Medulla oblongata (tissue), 1 donor: ENCODE data around the gene HACE1.
"Not testable (repeated sequence)": the region's sequence is repeated elsewhere in the genome, so short reads cannot be mapped to it uniquely, and the experiment has no call there.

ENCODE experiments used
- DNase-seq: peaks from one replicate; pipeline ENCODE4 v3.0.0-alpha.2; 2015; ENCODE audit errors: extremely low spot score

HACE1 gene, protein sequence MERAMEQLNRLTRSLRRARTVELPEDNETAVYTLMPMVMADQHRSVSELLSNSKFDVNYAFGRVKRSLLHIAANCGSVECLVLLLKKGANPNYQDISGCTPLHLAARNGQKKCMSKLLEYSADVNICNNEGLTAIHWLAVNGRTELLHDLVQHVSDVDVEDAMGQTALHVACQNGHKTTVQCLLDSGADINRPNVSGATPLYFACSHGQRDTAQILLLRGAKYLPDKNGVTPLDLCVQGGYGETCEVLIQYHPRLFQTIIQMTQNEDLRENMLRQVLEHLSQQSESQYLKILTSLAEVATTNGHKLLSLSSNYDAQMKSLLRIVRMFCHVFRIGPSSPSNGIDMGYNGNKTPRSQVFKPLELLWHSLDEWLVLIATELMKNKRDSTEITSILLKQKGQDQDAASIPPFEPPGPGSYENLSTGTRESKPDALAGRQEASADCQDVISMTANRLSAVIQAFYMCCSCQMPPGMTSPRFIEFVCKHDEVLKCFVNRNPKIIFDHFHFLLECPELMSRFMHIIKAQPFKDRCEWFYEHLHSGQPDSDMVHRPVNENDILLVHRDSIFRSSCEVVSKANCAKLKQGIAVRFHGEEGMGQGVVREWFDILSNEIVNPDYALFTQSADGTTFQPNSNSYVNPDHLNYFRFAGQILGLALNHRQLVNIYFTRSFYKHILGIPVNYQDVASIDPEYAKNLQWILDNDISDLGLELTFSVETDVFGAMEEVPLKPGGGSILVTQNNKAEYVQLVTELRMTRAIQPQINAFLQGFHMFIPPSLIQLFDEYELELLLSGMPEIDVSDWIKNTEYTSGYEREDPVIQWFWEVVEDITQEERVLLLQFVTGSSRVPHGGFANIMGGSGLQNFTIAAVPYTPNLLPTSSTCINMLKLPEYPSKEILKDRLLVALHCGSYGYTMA

DNA sequence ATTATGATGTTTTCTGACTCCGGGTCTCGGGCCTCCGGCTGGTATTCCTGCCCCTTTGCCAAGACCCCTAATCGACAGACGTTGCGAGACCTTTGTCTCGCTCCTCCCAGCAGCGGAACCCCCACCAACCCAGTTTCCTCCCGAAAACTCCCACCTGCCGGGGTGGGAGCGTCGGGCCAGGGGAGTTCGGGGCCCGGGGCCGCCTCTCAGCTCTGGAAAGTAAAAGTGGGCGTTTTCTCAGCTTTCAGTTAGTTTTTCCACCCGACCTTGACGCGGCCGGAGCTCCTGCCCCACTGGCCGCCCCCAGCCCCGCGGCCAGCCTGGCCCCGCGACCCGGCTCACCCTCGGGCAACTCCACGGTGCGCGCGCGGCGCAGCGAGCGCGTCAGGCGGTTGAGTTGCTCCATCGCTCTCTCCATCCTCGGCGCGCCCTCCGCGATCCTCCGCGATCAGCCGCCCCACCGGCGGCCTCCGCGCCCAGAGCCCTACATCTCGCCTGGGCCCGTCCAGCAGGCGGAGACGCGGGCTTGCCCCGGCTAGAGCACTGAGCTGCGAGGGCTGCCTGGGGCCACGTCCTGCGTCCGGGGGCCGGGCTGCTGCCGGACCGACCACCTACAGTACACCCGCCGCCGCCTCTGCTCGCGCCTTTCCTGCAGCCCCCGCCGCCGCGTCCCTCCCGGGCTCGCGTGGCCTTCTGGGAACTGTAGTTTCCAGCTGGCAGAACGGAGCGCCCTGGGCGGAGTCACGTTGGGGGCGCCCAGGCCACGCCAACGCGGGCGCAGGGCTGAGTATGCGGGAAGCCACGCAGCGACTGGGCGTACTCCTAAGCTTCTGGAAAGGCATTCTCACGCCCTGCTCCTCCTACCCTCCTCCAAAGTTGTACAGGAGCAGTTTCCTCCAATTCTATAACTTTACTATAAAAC is at the start of gene HACE1:
HACE1 (minus strand) TSS at position 695 of the 922 bp plus-strand sequence; CDS start at position 418, 277 bp downstream.
- DNase-seq = peak; percentile 92

DNA sequence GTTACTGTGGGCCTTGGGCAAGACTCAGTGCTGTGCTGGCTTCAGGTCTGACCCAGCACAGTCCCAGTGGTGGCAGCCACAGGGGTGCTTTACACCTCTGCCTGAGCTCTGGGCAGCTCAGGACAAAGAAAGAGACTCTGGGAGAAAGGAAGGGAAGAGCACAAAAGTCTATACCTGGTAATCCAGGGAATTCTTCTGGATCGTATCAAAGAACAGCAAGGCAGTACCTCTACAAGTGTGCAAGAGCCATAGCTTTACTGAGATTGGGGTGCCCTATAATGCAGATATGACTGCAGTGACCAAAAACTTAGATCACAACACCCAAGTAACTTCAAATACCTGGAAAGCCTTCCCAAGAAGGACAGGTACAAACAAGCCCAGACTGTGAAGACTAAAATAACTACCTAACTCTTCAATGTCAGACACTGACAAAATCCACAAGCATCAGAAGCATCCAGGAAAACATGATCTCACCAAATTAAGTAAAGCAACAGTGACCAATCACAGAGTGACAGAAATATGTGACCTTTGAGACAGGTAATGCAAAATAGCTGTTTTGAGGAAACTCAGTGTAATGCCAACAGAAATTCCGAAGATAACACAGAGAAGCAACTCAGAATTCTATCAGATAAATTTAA is 49.3 kb upstream of the HACE1 start:
- DNase-seq = no peak

DNA sequence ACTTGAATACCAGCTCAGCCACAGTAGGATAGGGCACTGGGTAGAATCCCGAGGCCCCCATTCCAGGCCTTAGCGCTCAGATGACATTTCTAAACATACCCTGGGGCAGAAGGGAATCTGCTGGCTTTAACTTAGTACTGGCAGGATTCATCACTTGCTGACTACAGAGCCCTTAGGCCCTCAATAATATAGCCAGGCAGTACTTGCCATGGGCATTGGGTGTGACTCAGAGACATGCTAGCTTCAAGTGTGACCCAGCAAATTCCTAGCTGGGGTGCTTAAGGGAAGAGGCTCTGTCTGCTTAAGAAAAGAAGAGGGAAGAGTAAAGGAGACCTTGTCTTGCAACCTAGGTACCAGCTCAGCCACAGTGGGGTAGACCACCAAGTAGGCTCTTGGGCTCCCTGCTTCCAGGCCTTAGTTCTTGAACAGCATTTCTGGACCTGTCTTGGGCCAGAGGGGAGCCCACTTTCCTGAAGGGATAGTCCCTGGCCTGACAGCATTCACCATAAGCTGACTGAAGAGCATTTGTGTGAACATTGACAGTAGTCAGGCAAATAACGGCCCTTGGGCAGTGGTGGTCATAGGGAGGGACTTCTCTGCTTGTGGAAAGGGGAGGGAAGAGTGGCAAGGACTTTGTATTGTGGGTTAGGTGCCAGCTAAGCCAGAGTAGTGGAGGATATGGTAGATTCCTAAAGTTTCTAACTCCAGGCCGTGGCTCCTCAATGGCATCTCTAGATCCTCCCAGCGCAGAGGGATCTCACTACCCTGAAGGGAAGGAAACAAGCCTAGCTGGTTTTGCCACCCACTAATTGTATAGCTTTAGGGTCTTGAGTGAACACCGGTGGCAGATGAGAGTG is 48.5 kb upstream of the HACE1 start:
- no peak for DNase-seq

DNA sequence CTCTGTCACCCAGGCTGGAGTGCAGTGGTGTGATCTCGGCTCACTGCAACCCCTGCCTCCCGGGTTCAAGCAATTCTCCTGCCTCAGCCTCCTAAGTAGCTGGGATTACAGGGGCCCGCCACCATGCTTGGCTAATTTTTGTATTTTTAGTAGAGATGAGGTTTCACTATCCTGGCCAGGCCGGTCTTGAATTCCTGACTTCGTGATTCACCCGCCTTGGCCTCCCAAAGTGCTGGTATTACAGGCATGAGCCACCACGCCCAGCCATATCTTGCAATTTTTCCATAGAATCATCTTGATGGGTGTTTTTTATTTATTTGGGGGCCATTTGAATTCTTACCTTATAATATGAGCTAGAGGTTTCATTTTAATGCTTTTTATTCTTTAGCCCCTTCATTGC is 39.2 kb upstream of the HACE1 start:
- not testable (repeated sequence) for DNase-seq

DNA sequence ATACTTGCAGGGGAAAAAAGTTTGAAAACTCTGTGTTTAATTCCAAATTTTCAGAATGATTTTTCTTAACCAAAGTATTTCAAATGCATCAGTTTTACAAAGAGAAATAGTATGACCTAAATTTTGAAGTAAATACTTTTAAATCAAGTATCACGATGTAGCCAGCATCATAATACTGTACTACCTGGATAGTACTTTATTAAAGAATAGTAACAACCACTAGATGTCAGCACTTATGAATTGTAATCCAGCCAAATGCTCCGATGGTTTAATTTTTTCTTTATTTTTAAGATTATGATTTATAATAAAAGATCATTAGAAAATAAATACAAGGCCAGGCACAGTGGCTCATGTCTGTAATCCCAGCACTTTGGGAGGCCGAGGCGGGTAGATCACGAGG is 37.2 kb upstream of the HACE1 start:
- no peak for DNase-seq

DNA sequence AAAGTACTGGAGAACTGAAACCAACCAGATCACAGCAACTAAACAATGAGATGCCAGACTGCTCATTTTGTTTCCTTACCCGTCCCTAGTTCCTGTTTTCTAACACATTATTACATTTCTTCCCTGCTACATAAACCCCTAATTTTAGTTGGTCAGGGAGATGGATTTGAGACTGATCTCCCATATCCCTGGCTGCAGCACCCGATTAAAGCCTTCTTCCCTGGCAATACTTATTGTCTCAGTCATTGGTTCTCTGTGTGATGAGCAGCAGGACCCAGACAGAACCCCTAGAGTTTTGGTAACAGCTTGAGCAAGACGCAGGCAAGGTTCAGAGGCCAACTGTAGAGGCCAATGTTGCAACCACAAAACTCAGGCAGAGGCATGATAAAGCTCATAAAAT is 28.3 kb upstream of the HACE1 start:
- no peak for DNase-seq

DNA sequence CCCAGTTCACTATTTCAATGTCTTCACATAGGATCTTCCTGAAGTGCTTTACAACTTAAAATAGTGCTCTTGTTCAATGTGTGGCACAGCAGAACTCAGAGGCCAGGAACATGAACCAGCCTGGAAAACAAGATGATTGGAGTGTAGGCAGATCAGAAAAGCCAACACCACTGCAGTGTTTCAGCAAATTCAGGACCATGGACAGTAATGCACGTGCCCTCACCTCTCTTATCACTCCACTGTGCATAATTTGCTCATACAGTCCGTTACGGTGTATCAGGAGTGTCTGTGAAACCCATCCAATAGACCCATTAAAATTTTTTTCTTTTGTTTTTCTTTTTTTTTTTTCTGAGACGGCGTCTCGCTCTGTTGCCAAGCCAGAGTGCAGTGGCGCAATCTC is 27.6 kb upstream of the HACE1 start:
- DNase-seq = no peak

DNA sequence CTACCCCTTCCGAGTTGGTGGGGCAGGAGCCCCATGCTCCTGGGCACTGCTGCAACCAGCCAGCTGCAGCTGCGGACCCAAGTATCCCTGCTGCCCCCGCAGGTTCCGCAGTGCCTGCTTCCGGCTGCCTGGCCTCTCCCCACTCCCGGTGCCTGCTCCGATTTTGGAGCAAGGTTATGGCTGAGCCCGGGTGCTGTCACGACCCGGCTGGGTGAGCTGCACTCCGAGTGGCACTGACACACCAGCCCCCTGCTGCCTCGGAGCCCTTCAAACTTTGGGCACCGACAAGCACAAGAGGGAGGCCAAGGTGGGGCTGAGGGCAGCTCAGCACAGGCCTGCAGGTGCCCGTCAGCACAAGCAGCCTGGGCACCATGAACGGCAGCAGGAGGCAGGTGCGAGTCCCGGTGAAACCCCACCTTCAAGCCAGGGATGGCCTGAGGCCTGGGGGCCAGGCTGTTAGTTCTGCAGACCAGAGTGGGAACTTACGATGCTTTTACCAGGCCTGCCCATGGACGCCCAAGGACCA is 25.9 kb upstream of the HACE1 start:
- DNase-seq = no peak

DNA sequence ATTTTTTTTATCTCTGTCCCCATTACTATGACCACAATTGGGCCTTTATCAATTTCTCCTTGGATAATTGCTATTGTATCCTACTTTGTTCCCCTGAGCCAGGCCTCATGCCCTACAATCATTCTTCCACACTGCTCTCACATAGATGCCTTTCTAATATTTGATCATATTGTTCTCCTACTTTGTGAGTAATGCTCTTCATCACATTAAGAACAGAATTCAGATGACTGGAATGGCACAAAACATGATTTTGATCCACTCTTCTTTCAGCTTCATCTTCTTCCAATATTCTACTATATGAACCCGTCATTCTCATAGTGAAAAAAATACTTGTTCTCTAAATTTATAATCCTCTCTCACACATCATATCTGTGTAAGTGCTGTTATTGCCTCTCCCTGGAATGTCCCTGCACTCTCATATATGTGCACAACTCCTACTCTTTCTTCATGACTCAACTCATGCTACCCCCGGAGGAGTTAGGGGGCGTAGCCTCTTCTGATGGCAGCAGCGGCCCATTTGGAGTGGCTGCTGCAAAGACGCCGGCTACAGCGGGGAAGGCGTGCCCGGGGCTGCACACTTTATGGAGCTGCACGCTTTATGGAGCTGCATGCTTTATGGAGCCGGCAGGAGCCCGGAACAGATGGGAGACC is 25.3 kb upstream of the HACE1 start:
- DNase-seq = no peak

DNA sequence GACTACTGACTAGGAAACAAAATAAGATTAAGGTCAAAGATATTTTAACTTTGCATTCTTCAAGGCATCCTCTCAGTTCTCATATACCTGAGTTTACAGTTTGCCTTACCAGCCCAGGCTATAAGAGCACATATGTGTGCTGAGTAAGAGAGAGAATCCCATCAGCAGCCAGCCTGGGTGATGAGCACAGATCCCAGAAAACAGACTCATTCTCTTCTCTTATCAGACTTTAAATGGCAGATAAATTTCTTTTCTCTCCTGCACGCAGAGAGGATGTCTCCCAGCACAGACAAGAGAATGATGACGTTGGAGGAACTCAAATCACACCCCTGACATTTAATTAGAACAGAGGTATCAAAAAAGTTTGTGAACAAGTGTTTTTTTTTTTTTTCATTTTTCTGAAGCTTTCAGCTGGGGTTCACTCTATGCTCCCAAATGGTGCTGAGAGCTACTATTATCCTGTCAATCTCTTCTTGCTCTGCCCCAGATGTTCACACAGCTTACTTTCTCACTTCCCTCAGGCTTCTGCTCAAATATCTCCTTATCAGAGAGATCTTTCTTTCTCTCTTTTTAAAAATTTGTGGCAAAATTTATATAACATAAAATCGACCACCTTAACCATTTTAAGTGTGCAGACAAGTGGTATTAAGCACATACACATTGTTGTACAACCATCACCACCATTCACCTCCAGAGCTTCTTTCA is 22.4 kb upstream of the HACE1 start:
- DNase-seq = no peak

DNA sequence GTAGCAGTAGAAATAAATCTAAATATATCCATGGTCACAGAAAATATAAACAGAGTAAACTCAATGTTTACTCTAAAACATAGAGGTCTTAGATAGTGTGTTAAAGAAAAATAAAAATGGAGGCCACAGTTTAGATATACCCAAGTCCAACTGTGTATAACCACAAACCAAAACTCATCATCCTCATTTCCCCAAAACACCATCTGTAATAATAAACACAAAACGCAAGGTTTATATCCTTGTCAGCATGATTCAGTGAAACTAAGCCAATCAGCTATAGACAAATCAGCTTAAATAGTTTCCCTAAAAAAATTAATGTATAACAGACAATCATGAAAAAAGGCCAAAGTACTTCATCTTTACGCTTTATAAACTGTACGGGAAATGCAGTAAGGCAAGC is 2.7 kb upstream of the HACE1 start:
- no peak for DNase-seq

DNA sequence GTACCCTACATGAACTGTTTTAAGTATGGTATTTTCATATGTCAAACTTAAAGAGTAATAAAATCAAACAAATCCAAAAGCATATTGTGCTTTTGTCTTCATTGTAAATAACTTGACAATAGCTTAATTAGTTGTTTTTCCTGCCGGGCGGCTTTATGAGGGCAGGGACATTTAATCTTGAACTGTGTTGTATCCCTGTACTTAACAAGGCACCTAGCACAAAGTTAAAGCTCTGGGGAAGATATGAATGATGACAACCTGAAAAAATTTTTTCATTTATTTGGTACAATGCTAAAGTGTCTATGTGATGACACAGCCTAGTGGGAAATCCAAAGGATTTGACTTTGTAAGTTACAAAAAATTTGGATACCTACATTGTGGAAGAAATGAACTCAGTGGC is 502 bp upstream of the HACE1 start:
- no peak for DNase-seq

DNA sequence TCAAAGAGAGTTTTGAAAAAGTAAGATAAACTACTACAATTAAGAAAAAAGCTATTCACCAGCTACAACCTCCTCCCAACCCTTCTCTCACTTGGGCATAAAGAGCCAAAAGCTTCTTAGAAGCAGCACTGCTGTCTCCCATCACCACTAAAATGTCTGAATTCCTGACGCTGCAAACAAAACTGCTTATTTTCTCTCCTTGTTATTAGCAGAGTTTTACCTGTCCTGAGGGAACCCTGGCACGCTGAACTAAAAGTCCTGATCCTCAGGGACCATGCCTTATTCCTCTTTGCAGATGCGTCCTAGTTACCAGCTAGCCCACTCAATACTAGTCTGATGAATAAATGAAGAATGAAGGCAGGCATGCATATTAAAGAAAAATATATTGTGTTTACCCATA is 1.1 kb downstream of the HACE1 start:
- no peak for DNase-seq

DNA sequence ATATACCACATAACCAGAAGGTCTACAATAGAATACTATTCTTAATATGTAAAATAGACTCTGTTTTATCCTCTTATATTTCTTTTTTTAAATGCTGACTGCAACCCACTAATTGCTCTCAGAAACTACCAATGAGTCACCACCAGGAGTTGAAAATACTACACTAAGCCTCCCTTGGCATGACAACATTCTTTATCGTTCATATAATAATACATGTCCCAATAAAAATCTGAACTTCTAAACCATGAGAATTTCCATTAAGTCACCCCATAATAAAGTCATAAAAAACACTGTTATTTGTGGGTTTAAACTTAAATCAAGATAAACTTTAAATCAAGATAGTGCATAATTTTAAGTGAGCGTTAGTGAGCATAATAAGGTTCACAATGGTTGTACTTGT is 4.2 kb downstream of the HACE1 start:
- DNase-seq = no peak

DNA sequence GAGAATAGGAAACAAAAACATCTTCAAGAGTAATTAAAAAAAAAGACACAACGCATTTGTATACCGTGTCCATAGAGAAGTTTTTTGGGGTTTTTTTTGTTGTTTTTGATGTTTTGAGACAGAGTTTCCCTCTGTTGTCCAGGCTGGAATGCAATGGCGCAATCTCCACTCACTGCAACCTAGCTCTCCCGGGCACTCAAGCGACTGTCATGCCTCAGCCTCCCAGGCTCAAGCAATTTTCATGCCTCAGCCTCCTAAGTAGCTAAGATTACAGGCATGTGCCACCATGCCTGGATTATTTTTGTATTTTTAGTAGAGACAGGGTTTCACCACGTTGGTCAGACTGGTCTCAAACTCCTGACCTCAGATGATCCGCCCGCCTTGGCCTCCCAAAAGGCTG is 12.0 kb downstream of the HACE1 start:
- not testable (repeated sequence) for DNase-seq

DNA sequence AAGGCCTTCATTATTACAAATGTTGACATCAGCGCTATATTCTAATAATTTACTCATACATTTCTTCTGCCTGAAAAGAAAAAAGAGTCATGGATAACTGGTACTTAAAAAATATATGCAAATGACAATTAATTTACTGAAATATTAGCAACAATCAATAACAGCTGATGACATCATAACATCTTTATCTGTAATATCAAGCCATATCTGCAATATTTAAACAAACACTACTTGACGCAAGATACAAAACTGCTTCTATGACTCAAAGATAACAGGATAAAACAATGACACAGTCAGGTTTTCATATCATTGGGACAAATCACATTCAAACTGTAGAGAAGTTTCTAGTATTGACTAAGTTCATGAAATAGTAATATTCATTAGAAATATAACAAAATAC is 16.5 kb downstream of the HACE1 start:
- DNase-seq = no peak

DNA sequence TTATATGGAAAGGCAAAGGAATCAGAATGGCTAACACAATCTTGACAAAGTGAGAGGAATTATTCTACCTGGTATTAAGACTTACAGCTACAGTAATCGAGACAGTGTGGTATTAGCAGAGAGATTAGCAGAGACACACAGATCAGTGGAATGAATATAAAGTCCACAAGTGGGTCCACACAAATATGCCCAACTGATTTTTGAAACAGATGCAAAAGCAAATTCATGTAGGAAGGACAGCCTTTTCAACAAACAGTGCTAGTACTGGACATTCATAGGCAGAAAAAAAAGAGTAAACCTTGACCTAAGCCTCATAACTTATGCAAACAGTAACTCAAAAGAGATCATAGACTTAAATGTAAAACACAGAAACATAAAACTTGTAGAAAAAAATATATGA is 22.6 kb downstream of the HACE1 start:
- no peak for DNase-seq

DNA sequence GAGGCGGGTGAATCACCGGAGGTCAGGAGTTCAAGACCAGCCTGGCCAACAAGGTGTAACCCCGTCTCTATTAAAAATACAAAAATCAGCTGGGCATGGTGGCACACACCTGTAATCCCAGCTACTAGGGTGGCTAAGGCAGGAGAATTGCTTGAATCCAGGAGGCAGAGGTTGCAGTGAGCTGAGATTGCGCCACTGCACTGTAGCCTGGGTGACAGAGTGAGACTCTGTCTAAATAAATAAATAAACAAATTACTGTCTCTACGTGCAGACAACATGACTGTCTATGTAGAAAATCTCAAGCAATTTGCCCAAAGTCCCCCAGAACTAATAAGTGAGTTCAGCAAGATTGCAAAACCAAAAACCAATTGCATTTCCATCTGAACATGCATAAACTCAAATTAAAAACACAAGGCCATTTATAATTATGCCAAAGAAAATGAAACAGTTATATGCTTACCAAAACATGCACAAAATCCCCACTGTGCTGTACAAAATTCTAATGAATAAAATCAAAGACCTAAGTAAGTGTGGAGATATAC is 23.2 kb downstream of the HACE1 start:
- DNase-seq = not testable (repeated sequence)

DNA sequence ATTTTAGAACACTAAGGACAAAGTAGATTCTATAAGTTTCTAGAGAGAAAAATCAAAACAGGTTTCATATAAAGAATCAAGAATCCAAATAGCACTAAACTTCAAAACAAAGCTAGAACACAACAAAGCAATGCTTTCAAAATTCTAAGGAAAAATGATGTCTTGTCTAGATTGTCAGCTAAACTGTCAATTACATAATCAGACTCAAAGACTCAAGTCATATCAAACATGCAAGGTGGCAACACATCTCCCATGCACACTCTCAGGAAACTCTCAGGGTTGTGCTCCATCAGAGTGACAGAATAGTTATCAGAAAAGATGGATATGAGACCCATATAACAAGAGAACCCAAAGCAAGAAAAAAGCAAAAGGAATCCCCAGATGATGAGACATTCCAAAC is 23.9 kb downstream of the HACE1 start:
- DNase-seq = no peak
